Peyer's patch (tissue), 4 donors: Measurements from ENCODE around the gene SYNDIG1. TPM values are rescaled to one million over a fixed set of nuclear protein-coding genes. Genes with fewer than 3 reads are reported as not detected.

Experiments
- DNase-seq, 3 donors: peaks; one replicate each; pipeline ENCODE4 v3.0.0-alpha.2; 2017 to 2019
- H3K27ac ChIP-seq, 4 donors: fragments of 200-600 bp; sonication (generic); one replicate each; pipeline ENCODE4 v1.5.1; 2016 to 2019
- H3K27me3 ChIP-seq, 2 donors: fragments of 200-600 bp; sonication (generic); one replicate each; pipeline ENCODE4 v1.5.1; 2019
- H3K36me3 ChIP-seq, 3 donors: fragments of 200-600 bp; sonication (generic); one replicate each; pipeline ENCODE4 v1.5.1; 2016 to 2019
- H3K4me1 ChIP-seq, 4 donors: fragments of 200-600 bp; sonication (generic); one replicate each; pipeline ENCODE4 v1.5.1; 2016 to 2019
- H3K4me3 ChIP-seq, 4 donors: fragments of 200-600 bp; sonication (generic); 1 replicate in 3 of 4; 2 replicates in 1 of 4; pipeline ENCODE4 v1.5.1; 2016 to 2019; ENCODE audit warnings: mild to moderate bottlenecking in 1 of 4
- H3K9me3 ChIP-seq, 4 donors: fragments of 200-600 bp; sonication (generic); one replicate each; pipeline ENCODE4 v1.5.1; 2016 to 2019; ENCODE audit warnings: mild to moderate bottlenecking in 1 of 4
- POLR2A ChIP-seq, 2 donors: fragments of 450-650 bp; IDR thresholded peaks; one replicate each; pipeline ENCODE4 v1.5.1; 2017; ENCODE audit warnings: antibody characterized with exemption in 2 of 2, mild to moderate bottlenecking in 2 of 2, moderate library complexity in 2 of 2
- total RNA-seq, 4 donors: library from RNA; depleted of rRNA; stranded (reverse); fragments of >200 nt; gene quantifications; one replicate each; pipeline ENCODE4 v1.1.0, GENCODE V29; 2016
- TF ChIP-seq, protein P1 (sequence below), 6 experiments: fragments of 450-650 bp in 4 of 6; fragments of 200-600 bp in 2 of 6; sonication (generic) in 1 of 6; IDR thresholded peaks; one replicate each; pipeline ENCODE4 v1.5.1; 2017 to 2019; ENCODE audit warnings: antibody characterized with exemption in 6 of 6, mild to moderate bottlenecking in 3 of 6, moderate library complexity in 1 of 6

Gene SYNDIG1
- total RNA-seq, 4 donors from 2014 or later = 0.76 to 1.7 TPM; not detected in 2

DNA sequence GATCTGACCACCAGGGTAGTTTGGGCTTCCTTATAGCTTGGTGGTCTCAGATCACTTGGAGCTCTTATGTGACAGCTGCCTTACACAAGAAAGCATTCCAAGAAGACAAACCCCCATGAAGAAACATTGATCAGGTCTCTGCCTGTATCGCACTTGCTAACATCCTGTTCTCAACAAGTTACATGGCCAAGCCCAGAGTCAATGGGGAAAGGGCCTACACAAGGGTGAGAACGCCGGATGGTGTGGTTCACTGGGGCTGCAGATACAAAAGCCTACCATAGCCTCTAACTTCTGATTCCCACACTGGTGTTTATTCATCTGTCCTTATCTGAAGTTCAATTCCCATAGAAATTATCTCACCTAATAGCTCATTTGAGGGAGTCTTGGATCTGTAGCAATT is 235.5 kb downstream of the SYNDIG1 start:
- H3K9me3 ChIP-seq = no peaks in the 10 kb centered on the region
- no peak overlapping the region for H3K27ac ChIP-seq
- DNase-seq = no peak
- no peak overlapping the region for H3K4me3 ChIP-seq
- TF ChIP-seq, protein P1, sequence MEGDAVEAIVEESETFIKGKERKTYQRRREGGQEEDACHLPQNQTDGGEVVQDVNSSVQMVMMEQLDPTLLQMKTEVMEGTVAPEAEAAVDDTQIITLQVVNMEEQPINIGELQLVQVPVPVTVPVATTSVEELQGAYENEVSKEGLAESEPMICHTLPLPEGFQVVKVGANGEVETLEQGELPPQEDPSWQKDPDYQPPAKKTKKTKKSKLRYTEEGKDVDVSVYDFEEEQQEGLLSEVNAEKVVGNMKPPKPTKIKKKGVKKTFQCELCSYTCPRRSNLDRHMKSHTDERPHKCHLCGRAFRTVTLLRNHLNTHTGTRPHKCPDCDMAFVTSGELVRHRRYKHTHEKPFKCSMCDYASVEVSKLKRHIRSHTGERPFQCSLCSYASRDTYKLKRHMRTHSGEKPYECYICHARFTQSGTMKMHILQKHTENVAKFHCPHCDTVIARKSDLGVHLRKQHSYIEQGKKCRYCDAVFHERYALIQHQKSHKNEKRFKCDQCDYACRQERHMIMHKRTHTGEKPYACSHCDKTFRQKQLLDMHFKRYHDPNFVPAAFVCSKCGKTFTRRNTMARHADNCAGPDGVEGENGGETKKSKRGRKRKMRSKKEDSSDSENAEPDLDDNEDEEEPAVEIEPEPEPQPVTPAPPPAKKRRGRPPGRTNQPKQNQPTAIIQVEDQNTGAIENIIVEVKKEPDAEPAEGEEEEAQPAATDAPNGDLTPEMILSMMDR (IDR thresholded peaks at IDR 0.05) = no peak
- no peak for TF ChIP-seq POLR2A (IDR thresholded peaks at IDR 0.05)
- no peaks in the 10 kb centered on the region for H3K27me3 ChIP-seq
- H3K4me1 ChIP-seq = no peaks in the 10 kb centered on the region
- no peaks in the 10 kb centered on the region for H3K36me3 ChIP-seq

DNA sequence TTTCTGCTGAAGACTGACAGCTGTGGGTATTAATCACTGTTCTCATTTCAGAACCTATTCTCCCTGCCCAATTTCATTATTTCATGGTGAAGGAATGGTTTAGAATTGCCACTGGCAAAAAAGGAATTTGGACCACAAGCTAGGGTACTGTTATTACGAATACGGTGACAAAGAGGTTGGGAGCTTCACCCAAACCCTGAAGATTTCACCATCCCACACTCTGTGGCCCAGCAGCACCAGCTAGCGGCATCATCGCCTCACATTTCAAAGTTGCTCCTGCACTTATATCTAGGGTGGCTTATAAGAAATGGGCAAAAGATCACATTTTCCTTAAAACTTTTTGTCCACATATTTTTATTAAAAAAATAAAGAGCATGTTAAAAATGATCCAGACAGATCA is 236.1 kb downstream of the SYNDIG1 start:
- Histone ChIP-seq H3K4me1 (no peaks in the 10 kb centered on the region), H3K9me3 (no peaks in the 10 kb centered on the region), H3K4me3 (no peak overlapping the region), H3K27ac (no peak overlapping the region), H3K36me3 (no peaks in the 10 kb centered on the region), H3K27me3 (no peaks in the 10 kb centered on the region)
- TF ChIP-seq, protein P1 (IDR thresholded peaks at IDR 0.05) = no peak
- TF ChIP-seq POLR2A (IDR thresholded peaks at IDR 0.05) = no peak
- no peak for DNase-seq

DNA sequence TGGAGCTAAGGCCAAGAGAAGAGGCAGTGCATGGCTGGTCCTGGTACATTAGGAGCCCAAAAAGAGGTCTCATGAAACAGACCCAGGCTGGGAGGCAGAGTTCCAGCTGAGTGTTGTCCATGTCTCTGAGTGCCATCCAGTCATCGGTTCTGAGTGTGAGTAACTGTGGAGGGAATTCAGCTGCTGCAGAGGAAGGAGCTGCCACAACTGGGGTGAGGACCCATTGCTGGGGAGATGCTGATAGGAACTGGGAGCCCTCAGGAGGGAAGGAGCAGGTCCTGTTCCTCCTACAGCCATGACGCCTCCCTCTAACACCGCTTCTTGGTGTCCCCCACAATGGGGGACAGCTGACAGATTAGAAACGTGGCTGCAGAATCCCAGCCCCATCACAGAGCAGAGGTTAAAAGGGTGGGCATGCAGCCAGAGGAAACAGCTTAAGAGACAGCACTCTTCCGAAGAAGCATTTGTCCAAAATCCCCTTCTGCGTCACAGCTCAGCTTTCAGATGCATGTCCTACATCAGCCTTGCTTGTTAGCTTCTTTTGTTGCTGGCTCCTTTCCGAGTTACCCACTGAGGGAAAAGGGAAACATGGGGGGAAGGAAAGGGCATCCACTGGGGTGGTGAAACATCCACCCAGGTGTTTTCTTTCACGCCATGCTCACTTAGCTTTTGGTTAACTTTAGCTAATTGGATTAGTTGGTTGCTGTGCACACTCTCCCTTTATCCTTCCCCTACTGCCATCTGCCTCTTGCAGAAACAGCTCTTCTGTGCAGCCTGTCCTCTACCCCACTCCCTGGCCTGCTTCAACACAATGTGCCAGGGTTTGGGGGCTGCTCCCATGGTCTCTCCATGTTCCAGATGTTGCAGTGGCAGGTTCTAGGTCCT is 239.2 kb downstream of the SYNDIG1 start:
- TF ChIP-seq, protein P1 (IDR thresholded peaks at IDR 0.05) = no peak
- TF ChIP-seq POLR2A (IDR thresholded peaks at IDR 0.05) = no peak
- no peak overlapping the region for H3K4me3 ChIP-seq
- DNase-seq = no peak

More for the DNA sequence above, 239.2 kb downstream of the SYNDIG1 start:
- Histone ChIP-seq H3K27ac (no peak overlapping the region), H3K27me3 (no peaks in the 10 kb centered on the region), H3K4me1 (no peaks in the 10 kb centered on the region), H3K9me3 (no peaks in the 10 kb centered on the region), H3K36me3 (no peaks in the 10 kb centered on the region)
